PC-3 (cell line): ENCODE data around the gene PI4KB. TPM values are rescaled to one million over a fixed set of nuclear protein-coding genes. Genes with fewer than 3 reads are reported as not detected.
"Not testable (repeated sequence)": the region's sequence is repeated elsewhere in the genome, so short reads cannot be mapped to it uniquely, and the experiment has no call there.

Source experiments
- ATAC-seq: fragments of 200-7000 bp; cut with Tn5 transposase; 2 replicates; pipeline ENCODE4 v1.9.1; 2020; ENCODE audit warnings: mild to moderate bottlenecking, moderate library complexity
- BruUV-seq: library from RNA; stranded (reverse); fragments of 400-500 nt; replicated peaks from 2 replicates; lab custom pipeline; 2021; lab: Mats Ljungman, UMichigan
- CTCF ChIA-PET: fragments of 300-600 bp; sonication (Branson Sonifier 250); formaldehyde crosslinking; loops from one replicate; lab custom pipeline; 2022; ENCODE audit warnings: antibody characterized with exemption; lab: Charles Lee
- POLR2A ChIA-PET: fragments of 300-600 bp; sonication (Branson Sonifier 250); formaldehyde crosslinking; loops from one replicate; lab custom pipeline; 2022; ENCODE audit warnings: antibody characterized with exemption; ENCODE audit not compliant: unreplicated experiment; lab: Charles Lee
- DNase-seq: peaks from one replicate; pipeline ENCODE4 v3.0.0-alpha.2; 2015
- H2AFZ ChIP-seq: fragments of 300-600 bp; sonication (generic); 2 replicates; pipeline ENCODE4 v1.6.0; 2016; ENCODE audit warnings: antibody characterized with exemption, low read length
- H3F3A ChIP-seq: fragments of 300-600 bp; sonication (generic); one replicate; pipeline ENCODE4 v1.6.0; 2017; ENCODE audit warnings: antibody characterized with exemption, low read length, control low read depth, mild to moderate bottlenecking; ENCODE audit not compliant: unreplicated experiment
- H3K27ac ChIP-seq: fragments of 300-600 bp; sonication (generic); 2 replicates; pipeline ENCODE4 v1.5.1; 2016; ENCODE audit warnings: mild to moderate bottlenecking, low read length
- H3K27me3 ChIP-seq: fragments of 300-600 bp; sonication (generic); 2 replicates; pipeline ENCODE4 v1.6.1; 2016; ENCODE audit warnings: low read length, mixed read lengths
- H3K36me3 ChIP-seq: fragments of 300-600 bp; sonication (generic); 2 replicates; pipeline ENCODE4 v1.6.1; 2016; ENCODE audit warnings: low read depth, mixed run types, low read length, mixed read lengths
- H3K4me1 ChIP-seq: fragments of 300-600 bp; sonication (generic); 2 replicates; pipeline ENCODE4 v1.5.1; 2016; ENCODE audit warnings: low read length; ENCODE audit not compliant: insufficient read depth
- H3K4me2 ChIP-seq: fragments of 300-600 bp; sonication (generic); 2 replicates; pipeline ENCODE4 v1.6.0; 2016; ENCODE audit warnings: low read length
- H3K4me3 ChIP-seq: fragments of 300-600 bp; sonication (generic); 2 replicates; pipeline ENCODE4 v1.5.1; 2016; ENCODE audit warnings: mild to moderate bottlenecking, low read length, mixed read lengths
- H3K79me2 ChIP-seq: fragments of 300-600 bp; sonication (generic); 2 replicates; pipeline ENCODE4 v1.6.1; 2017; ENCODE audit warnings: low read length, mixed read lengths
- H3K9ac ChIP-seq: fragments of 300-600 bp; sonication (generic); 2 replicates; pipeline ENCODE4 v1.6.0; 2016; ENCODE audit warnings: mild to moderate bottlenecking, low read length
- H3K9me2 ChIP-seq: fragments of 300-600 bp; sonication (generic); replicated peaks from 2 replicates; pipeline ENCODE4 v1.6.1; 2016; ENCODE audit warnings: mixed run types, low read length, mixed read lengths
- H3K9me3 ChIP-seq: fragments of 300-600 bp; sonication (generic); 2 replicates; pipeline ENCODE4 v1.6.1; 2016; ENCODE audit warnings: low read length, mixed read lengths
- H4K20me1 ChIP-seq: fragments of 300-600 bp; sonication (generic); 2 replicates; pipeline ENCODE4 v1.6.1; 2016; ENCODE audit warnings: low read length, mixed read lengths
- EZH2 ChIP-seq: fragments of 300-600 bp; sonication (generic); IDR thresholded peaks from one replicate; pipeline ENCODE4 v1.6.1; 2017; ENCODE audit warnings: antibody characterized with exemption, mild to moderate bottlenecking, low read length; ENCODE audit not compliant: unreplicated experiment
- EZH2phosphoT487 ChIP-seq: fragments of 300-600 bp; sonication (generic); IDR thresholded peaks from 2 replicates; pipeline ENCODE4 v1.6.1; 2018; ENCODE audit warnings: mild to moderate bottlenecking, antibody characterized with exemption, low read length, borderline replicate concordance
- intact Hi-C: fragments of 100-400 bp; cut with micrococcal nuclease; formaldehyde crosslinking; loops from 2 replicates; pipeline ENCODE4 v1.9.0; 2023
- total RNA-seq: library from RNA; depleted of rRNA; stranded (reverse); fragments of >200 nt; gene quantifications from 2 replicates; pipeline ENCODE4 v1.2.3, GENCODE V29; 2014
- TF ChIP-seq, protein P1 (sequence below): fragments of 300-600 bp; sonication (generic); conservative IDR thresholded peaks from 2 replicates; pipeline ENCODE4 v1.5.1; 2017; ENCODE audit warnings: antibody characterized with exemption, low read depth, mild to moderate bottlenecking, low read length

Gene PI4KB
- total RNA-seq, 1 experiment from 2014 or later, result 99.5 TPM

DNA sequence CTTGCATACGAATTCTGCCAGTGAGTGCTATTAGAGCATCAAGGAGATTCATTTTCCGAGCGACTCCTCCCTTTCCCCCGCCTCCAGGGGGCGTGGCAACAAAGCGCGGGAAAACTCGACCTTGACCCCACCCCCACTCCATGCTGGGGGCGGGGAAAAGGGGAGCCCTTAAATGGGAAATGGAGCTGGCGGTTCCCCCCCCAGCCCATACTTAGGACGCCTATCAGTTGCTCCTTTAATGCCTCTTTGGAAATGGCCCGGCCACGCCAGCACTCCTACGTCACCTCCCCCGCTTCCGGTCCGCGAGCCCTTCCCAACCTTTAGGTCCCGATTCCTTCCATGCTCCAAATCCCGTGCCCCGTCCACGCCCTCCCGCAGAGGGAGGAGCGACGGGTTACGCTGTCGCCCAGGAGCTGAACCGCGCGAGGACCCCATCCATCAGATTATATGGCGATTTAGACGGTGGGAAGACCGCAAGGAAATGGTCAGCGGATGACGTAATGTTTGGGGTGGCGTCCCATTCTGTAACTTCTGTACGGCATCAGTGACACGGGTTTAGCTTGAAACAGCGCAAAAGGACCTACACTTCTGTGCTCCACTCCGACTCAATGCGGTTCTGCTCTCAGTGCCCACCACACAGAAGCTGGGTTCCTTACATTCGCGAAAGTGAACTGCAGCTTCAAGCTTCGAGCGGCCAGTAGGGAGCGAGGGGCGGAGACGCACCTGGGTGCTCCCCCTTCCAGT is 45.8 kb downstream of the PI4KB start:
- intact Hi-C loops, result loop anchor here (1.0 to 5.0 kb wide), 2 partner anchors 61 to 85 kb away; no protein-coding TSS in a partner anchor
- TF ChIP-seq EZH2, result no peak
- TF ChIP-seq, protein P1, sequence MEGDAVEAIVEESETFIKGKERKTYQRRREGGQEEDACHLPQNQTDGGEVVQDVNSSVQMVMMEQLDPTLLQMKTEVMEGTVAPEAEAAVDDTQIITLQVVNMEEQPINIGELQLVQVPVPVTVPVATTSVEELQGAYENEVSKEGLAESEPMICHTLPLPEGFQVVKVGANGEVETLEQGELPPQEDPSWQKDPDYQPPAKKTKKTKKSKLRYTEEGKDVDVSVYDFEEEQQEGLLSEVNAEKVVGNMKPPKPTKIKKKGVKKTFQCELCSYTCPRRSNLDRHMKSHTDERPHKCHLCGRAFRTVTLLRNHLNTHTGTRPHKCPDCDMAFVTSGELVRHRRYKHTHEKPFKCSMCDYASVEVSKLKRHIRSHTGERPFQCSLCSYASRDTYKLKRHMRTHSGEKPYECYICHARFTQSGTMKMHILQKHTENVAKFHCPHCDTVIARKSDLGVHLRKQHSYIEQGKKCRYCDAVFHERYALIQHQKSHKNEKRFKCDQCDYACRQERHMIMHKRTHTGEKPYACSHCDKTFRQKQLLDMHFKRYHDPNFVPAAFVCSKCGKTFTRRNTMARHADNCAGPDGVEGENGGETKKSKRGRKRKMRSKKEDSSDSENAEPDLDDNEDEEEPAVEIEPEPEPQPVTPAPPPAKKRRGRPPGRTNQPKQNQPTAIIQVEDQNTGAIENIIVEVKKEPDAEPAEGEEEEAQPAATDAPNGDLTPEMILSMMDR, result no peak
- no peak for TF ChIP-seq EZH2phosphoT487

DNA sequence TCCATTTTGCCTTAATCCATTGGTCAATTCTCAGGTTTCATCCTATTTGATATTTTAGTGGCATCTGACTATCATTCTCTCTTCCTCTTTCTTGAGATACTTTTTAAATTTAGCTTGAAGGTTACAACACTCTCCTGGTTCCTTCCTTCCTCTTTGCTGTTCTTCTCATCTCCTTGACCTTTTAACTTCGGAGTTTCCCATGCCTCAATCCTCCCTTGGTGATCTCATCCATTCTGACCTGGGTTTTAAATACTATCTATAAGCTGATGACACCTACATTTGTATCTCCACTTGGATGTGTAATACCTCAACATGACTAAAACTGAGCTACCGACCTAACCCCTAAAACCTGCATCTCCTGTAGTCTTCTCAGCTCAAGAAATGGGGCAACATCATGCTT is 50.0 kb downstream of the PI4KB start:
- DNase-seq (no peak), ATAC-seq (no peak)
- Histone ChIP-seq H3K27me3 (no peaks in the 10 kb centered on the region), H3K4me3 (no peak overlapping the region), H3K4me2 (no peak overlapping the region), H3K36me3 (no peaks in the 10 kb centered on the region), H3K79me2 (no peaks in the 10 kb centered on the region), H3K9me3 (no peaks in the 10 kb centered on the region), H3K27ac (no peak overlapping the region), H3K9me2 (no peaks in the 10 kb centered on the region), H3K9ac (no peak overlapping the region), H2AFZ (no peak overlapping the region), H4K20me1 (no peaks in the 10 kb centered on the region), H3K4me1 (0 out of 2 replicates have a peak, but pooled peaks cover 3% of the 10 kb centered on the region), H3F3A (no peaks in the 10 kb centered on the region)
- TF ChIP-seq, protein P1, result no peak
- no peak for TF ChIP-seq EZH2phosphoT487
- TF ChIP-seq EZH2, result no peak
- CTCF ChIA-PET, result no interaction called here
- BruUV-seq, result no TSS peak
- intact Hi-C loops, result no loop called here
- POLR2A ChIA-PET, result no interaction called here

More for the DNA sequence above, 45.8 kb downstream of the PI4KB start:
- Histone ChIP-seq H3K9me3 (no peaks in the 10 kb centered on the region), H3K9me2 (no peaks in the 10 kb centered on the region), H2AFZ (peak overlapping the region; percentile 92), H3K79me2 (peaks cover 24% of the 10 kb centered on the region), H4K20me1 (no peaks in the 10 kb centered on the region), H3K27me3 (no peaks in the 10 kb centered on the region), H3K4me3 (peak overlapping the region; percentile 72), H3K4me2 (peak overlapping the region; percentile 89), H3K36me3 (peaks cover 3% of the 10 kb centered on the region; the same call in 1 of the 2 replicates), H3F3A (no peaks in the 10 kb centered on the region), H3K4me1 (peaks cover 16% of the 10 kb centered on the region), H3K27ac (peak overlapping the region; percentile 88), H3K9ac (peak overlapping the region; percentile 83)
- BruUV-seq, result TSS peak; percentile 95
- ChIA-PET POLR2A (interaction anchor here (0.6 to 0.8 kb wide), 7 partner anchors 19 to 730 kb away, joined by 4 to 10 read pairs (median 6); no protein-coding TSS in a partner anchor), CTCF (interaction anchor here (0.5 to 1.3 kb wide), 9 partner anchors 20 to 555 kb away, joined by 3 to 10 read pairs (median 4); partner anchors contain the start of gene PSMD4)
- DNase-seq (peak; percentile 99), ATAC-seq (peak; percentile 51)

DNA sequence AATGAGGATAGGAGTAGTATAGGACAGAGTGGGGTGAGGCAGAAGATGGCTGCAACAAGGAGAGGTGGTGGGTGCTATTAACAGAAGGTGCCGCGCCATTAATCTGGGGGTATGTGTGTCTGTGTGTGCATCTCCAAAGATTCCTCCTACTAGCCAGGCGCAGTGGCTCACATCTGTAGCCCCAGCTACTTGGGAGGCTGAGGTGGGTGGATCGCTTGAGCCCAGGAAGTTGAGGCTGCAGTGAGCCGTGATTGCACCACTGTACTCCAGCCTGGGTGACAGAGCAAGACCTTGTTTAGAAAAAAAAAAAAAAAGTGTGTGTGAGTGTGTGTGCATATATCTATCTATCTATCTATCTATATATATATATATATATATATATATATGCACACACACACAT is 51.9 kb downstream of the PI4KB start:
- H3K9ac ChIP-seq, H3F3A ChIP-seq, H3K36me3 ChIP-seq, CTCF ChIA-PET, H4K20me1 ChIP-seq, BruUV-seq, H3K27me3 ChIP-seq, H3K4me1 ChIP-seq, ATAC-seq, intact Hi-C loops, H2AFZ ChIP-seq, DNase-seq, H3K9me2 ChIP-seq, POLR2A ChIA-PET, H3K79me2 ChIP-seq, H3K27ac ChIP-seq, H3K4me2 ChIP-seq, H3K4me3 ChIP-seq, H3K9me3 ChIP-seq: not testable (repeated sequence)
